WTC11 (cell line): ENCODE measurements around the gene PCNX4. TPM values are rescaled to one million over a fixed set of nuclear protein-coding genes. Genes with fewer than 3 reads are reported as not detected.

Experiments used
- CREB1 ChIP-seq: sonication (generic); formaldehyde crosslinking; IDR thresholded peaks from 2 replicates; pipeline ENCODE4 v1.8.0; 2023; ENCODE audit warnings: mild to moderate bottlenecking, missing genetic modification reagents
- FOXJ3 ChIP-seq: sonication (generic); formaldehyde crosslinking; IDR thresholded peaks from 2 replicates; pipeline ENCODE4 v1.9.0; 2021; ENCODE audit warnings: missing genetic modification reagents, mild to moderate bottlenecking, borderline replicate concordance
- HMGA2 ChIP-seq: fragments of 250-450 bp; sonication (Bioruptor Pico); IDR thresholded peaks from 2 replicates; pipeline ENCODE4 v1.4.0; 2021; ENCODE audit warnings: mild to moderate bottlenecking, moderate library complexity
- MXD4 ChIP-seq: fragments of 250-450 bp; sonication (Bioruptor Pico); IDR thresholded peaks from 2 replicates; pipeline ENCODE4 v1.8.0; 2021; ENCODE audit warnings: mild to moderate bottlenecking, moderate library complexity, borderline replicate concordance
- NR2C2 ChIP-seq: sonication (generic); formaldehyde crosslinking; IDR thresholded peaks from 2 replicates; pipeline ENCODE4 v1.8.0; 2022; ENCODE audit warnings: mild to moderate bottlenecking, missing genetic modification reagents
- PRRX2 ChIP-seq: fragments of 250-450 bp; sonication (Bioruptor Pico); IDR thresholded peaks from 2 replicates; pipeline ENCODE4 v1.8.0; 2021; ENCODE audit warnings: mild to moderate bottlenecking
- ZBTB21 ChIP-seq: sonication (generic); formaldehyde crosslinking; IDR thresholded peaks from 2 replicates; pipeline ENCODE4 v1.8.1; 2023; ENCODE audit warnings: mild to moderate bottlenecking, missing genetic modification reagents, borderline replicate concordance
- ZNF219 ChIP-seq: sonication (generic); formaldehyde crosslinking; IDR thresholded peaks from 2 replicates; pipeline ENCODE4 v1.8.0; 2023; ENCODE audit warnings: missing genetic modification reagents, mild to moderate bottlenecking, borderline replicate concordance
- ZNF396 ChIP-seq: fragments of 250-450 bp; sonication (Bioruptor Pico); IDR thresholded peaks from 2 replicates; pipeline ENCODE4 v1.8.0; 2021; ENCODE audit warnings: mild to moderate bottlenecking, moderate library complexity, borderline replicate concordance
- ZNF671 ChIP-seq: fragments of 250-450 bp; sonication (Bioruptor Pico); IDR thresholded peaks from 2 replicates; pipeline ENCODE4 v1.8.0; 2021; ENCODE audit warnings: mild to moderate bottlenecking
- total RNA-seq: library from RNA; stranded (reverse); gene quantifications from 3 replicates; pipeline ENCODE4 v1.2.3, GENCODE V29; 2021
- TF ChIP-seq, protein P1 (sequence below): sonication (generic); formaldehyde crosslinking; IDR thresholded peaks from 2 replicates; pipeline ENCODE4 v1.8.1; 2023; ENCODE audit warnings: mild to moderate bottlenecking, missing genetic modification reagents, moderate library complexity
- TF ChIP-seq, protein P2 (sequence below): sonication (generic); formaldehyde crosslinking; IDR thresholded peaks from 2 replicates; pipeline ENCODE4 v1.8.1; 2023; ENCODE audit warnings: mild to moderate bottlenecking, missing genetic modification reagents, moderate library complexity
- TF ChIP-seq, protein P3 (sequence below): sonication (generic); formaldehyde crosslinking; IDR thresholded peaks from 2 replicates; pipeline ENCODE4 v1.8.0; 2022; ENCODE audit warnings: mild to moderate bottlenecking, missing genetic modification reagents
- TF ChIP-seq, protein P4 (sequence below): sonication (generic); formaldehyde crosslinking; conservative IDR thresholded peaks from 2 replicates; pipeline ENCODE4 v1.8.1; 2023; ENCODE audit warnings: mild to moderate bottlenecking, low read depth, missing genetic modification reagents, moderate library complexity
- TF ChIP-seq, protein P5 (sequence below): sonication (generic); formaldehyde crosslinking; IDR thresholded peaks from 2 replicates; pipeline ENCODE4 v1.8.0; 2023; ENCODE audit warnings: missing genetic modification reagents, mild to moderate bottlenecking, borderline replicate concordance
- TF ChIP-seq, protein P6 (sequence below): sonication (generic); formaldehyde crosslinking; IDR thresholded peaks from 2 replicates; pipeline ENCODE4 v1.8.1; 2023; ENCODE audit warnings: mild to moderate bottlenecking, missing genetic modification reagents
- TF ChIP-seq, protein P7 (sequence below): sonication (generic); formaldehyde crosslinking; IDR thresholded peaks from 2 replicates; pipeline ENCODE4 v1.8.0; 2022; ENCODE audit warnings: missing genetic modification reagents

The PCNX4 gene
- total RNA-seq, 1 experiment from 2014 or later: 31.7 TPM

DNA sequence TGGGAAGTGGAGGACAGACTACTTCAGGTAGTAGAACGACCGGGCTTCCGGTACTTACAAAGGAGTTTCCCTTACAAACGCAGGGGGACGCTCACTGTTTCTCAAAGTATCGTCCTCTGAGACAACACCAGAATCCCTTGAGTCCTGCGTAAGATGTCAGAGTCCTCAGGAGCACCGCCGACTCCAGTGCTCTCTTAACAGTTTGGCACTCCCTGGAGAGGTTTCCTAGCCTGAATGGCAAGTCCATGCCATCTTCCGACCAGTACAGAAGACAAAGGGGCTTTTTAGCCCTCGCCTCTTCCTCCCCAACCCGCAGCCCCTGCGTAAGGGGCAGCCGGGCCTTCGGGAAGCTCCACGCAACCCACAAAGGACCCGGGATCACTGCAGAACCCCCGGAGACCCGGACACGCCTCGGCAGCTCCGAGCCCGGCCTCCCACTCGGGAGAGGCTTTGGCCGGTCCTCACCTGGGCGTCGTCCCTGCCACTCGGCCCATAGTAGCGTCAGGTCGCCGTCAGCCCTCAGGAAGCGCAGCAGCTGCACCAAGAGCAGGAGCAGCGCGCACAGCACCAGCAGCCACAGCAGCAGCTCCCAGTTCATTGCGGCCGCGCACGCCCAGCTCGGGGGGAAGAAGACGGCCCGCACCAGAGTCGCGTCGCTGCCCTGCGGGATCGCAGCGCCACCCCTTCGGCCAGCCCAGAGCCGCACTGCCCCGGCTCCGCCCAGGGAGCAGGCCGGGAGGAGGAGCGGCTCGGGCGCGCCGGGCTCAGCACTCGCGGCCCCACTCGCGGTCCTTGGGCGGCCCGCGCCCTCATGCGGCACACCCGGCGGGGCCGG lies 73.2 kb downstream of the PCNX4 start, which contains the start of gene DHRS7 (continued):
- TF ChIP-seq, protein P1, sequence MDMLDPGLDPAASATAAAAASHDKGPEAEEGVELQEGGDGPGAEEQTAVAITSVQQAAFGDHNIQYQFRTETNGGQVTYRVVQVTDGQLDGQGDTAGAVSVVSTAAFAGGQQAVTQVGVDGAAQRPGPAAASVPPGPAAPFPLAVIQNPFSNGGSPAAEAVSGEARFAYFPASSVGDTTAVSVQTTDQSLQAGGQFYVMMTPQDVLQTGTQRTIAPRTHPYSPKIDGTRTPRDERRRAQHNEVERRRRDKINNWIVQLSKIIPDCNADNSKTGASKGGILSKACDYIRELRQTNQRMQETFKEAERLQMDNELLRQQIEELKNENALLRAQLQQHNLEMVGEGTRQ (CRISPR knock-in tag): no peak
- TF ChIP-seq CREB1 (CRISPR knock-in tag) (no peak), FOXJ3 (no peak), NR2C2 (CRISPR knock-in tag) (no peak), ZNF396 (CRISPR knock-in tag) (no peak), ZNF219 (no peak), HMGA2 (no peak), ZNF671 (no peak), PRRX2 (CRISPR knock-in tag) (no peak), MXD4 (no peak), ZBTB21 (CRISPR knock-in tag) (peak; percentile 39; the same call in 1 of the 2 replicates)
- TF ChIP-seq, protein P2, sequence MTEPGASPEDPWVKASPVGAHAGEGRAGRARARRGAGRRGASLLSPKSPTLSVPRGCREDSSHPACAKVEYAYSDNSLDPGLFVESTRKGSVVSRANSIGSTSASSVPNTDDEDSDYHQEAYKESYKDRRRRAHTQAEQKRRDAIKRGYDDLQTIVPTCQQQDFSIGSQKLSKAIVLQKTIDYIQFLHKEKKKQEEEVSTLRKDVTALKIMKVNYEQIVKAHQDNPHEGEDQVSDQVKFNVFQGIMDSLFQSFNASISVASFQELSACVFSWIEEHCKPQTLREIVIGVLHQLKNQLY (CRISPR knock-in tag): 0 out of 2 replicates have a peak, but pooled peaks have one; percentile 48
- TF ChIP-seq, protein P3, sequence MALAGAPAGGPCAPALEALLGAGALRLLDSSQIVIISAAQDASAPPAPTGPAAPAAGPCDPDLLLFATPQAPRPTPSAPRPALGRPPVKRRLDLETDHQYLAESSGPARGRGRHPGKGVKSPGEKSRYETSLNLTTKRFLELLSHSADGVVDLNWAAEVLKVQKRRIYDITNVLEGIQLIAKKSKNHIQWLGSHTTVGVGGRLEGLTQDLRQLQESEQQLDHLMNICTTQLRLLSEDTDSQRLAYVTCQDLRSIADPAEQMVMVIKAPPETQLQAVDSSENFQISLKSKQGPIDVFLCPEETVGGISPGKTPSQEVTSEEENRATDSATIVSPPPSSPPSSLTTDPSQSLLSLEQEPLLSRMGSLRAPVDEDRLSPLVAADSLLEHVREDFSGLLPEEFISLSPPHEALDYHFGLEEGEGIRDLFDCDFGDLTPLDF: no peak
- TF ChIP-seq, protein P4, sequence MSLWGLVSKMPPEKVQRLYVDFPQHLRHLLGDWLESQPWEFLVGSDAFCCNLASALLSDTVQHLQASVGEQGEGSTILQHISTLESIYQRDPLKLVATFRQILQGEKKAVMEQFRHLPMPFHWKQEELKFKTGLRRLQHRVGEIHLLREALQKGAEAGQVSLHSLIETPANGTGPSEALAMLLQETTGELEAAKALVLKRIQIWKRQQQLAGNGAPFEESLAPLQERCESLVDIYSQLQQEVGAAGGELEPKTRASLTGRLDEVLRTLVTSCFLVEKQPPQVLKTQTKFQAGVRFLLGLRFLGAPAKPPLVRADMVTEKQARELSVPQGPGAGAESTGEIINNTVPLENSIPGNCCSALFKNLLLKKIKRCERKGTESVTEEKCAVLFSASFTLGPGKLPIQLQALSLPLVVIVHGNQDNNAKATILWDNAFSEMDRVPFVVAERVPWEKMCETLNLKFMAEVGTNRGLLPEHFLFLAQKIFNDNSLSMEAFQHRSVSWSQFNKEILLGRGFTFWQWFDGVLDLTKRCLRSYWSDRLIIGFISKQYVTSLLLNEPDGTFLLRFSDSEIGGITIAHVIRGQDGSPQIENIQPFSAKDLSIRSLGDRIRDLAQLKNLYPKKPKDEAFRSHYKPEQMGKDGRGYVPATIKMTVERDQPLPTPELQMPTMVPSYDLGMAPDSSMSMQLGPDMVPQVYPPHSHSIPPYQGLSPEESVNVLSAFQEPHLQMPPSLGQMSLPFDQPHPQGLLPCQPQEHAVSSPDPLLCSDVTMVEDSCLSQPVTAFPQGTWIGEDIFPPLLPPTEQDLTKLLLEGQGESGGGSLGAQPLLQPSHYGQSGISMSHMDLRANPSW (CRISPR knock-in tag): no peak
- TF ChIP-seq, protein P5, sequence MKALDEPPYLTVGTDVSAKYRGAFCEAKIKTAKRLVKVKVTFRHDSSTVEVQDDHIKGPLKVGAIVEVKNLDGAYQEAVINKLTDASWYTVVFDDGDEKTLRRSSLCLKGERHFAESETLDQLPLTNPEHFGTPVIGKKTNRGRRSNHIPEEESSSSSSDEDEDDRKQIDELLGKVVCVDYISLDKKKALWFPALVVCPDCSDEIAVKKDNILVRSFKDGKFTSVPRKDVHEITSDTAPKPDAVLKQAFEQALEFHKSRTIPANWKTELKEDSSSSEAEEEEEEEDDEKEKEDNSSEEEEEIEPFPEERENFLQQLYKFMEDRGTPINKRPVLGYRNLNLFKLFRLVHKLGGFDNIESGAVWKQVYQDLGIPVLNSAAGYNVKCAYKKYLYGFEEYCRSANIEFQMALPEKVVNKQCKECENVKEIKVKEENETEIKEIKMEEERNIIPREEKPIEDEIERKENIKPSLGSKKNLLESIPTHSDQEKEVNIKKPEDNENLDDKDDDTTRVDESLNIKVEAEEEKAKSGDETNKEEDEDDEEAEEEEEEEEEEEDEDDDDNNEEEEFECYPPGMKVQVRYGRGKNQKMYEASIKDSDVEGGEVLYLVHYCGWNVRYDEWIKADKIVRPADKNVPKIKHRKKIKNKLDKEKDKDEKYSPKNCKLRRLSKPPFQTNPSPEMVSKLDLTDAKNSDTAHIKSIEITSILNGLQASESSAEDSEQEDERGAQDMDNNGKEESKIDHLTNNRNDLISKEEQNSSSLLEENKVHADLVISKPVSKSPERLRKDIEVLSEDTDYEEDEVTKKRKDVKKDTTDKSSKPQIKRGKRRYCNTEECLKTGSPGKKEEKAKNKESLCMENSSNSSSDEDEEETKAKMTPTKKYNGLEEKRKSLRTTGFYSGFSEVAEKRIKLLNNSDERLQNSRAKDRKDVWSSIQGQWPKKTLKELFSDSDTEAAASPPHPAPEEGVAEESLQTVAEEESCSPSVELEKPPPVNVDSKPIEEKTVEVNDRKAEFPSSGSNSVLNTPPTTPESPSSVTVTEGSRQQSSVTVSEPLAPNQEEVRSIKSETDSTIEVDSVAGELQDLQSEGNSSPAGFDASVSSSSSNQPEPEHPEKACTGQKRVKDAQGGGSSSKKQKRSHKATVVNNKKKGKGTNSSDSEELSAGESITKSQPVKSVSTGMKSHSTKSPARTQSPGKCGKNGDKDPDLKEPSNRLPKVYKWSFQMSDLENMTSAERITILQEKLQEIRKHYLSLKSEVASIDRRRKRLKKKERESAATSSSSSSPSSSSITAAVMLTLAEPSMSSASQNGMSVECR (CRISPR knock-in tag): no peak; the same call in 1 of the 2 replicates
- TF ChIP-seq, protein P6, sequence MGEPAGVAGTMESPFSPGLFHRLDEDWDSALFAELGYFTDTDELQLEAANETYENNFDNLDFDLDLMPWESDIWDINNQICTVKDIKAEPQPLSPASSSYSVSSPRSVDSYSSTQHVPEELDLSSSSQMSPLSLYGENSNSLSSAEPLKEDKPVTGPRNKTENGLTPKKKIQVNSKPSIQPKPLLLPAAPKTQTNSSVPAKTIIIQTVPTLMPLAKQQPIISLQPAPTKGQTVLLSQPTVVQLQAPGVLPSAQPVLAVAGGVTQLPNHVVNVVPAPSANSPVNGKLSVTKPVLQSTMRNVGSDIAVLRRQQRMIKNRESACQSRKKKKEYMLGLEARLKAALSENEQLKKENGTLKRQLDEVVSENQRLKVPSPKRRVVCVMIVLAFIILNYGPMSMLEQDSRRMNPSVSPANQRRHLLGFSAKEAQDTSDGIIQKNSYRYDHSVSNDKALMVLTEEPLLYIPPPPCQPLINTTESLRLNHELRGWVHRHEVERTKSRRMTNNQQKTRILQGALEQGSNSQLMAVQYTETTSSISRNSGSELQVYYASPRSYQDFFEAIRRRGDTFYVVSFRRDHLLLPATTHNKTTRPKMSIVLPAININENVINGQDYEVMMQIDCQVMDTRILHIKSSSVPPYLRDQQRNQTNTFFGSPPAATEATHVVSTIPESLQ (CRISPR knock-in tag): no peak
- TF ChIP-seq, protein P7, sequence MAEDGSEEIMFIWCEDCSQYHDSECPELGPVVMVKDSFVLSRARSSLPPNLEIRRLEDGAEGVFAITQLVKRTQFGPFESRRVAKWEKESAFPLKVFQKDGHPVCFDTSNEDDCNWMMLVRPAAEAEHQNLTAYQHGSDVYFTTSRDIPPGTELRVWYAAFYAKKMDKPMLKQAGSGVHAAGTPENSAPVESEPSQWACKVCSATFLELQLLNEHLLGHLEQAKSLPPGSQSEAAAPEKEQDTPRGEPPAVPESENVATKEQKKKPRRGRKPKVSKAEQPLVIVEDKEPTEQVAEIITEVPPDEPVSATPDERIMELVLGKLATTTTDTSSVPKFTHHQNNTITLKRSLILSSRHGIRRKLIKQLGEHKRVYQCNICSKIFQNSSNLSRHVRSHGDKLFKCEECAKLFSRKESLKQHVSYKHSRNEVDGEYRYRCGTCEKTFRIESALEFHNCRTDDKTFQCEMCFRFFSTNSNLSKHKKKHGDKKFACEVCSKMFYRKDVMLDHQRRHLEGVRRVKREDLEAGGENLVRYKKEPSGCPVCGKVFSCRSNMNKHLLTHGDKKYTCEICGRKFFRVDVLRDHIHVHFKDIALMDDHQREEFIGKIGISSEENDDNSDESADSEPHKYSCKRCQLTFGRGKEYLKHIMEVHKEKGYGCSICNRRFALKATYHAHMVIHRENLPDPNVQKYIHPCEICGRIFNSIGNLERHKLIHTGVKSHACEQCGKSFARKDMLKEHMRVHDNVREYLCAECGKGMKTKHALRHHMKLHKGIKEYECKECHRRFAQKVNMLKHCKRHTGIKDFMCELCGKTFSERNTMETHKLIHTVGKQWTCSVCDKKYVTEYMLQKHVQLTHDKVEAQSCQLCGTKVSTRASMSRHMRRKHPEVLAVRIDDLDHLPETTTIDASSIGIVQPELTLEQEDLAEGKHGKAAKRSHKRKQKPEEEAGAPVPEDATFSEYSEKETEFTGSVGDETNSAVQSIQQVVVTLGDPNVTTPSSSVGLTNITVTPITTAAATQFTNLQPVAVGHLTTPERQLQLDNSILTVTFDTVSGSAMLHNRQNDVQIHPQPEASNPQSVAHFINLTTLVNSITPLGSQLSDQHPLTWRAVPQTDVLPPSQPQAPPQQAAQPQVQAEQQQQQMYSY (CRISPR knock-in tag): peak; percentile 41; the same call in 1 of the 2 replicates
